HG02852 (cell line): ENCODE results near the gene RNU6-8.

ENCODE experiments used
- ATAC-seq: cut with Tn5 transposase; IDR thresholded peaks from one replicate; pipeline ENCODE4 v1.9.1; 2021; ENCODE audit warnings: mild to moderate bottlenecking, moderate library complexity; ENCODE audit not compliant: unreplicated experiment

Gene RNU6-8

GRCh38 chr14:32205554-32205953 lies 2.5 kb upstream of the RNU6-8 start:
- no peak for ATAC-seq

GRCh38 chr14:32203928-32204357 lies 874 bp upstream of the RNU6-8 start:
- no peak for ATAC-seq

- ATAC-seq: no peak
Measured at GRCh38 chr14:32202491-32202997, 525 bp downstream of the RNU6-8 start.

- no peak for ATAC-seq
Measured at GRCh38 chr14:32201816-32202490, 1.1 kb downstream of the RNU6-8 start, which contains the start of gene RNU6-7. RNU6-7 (plus strand) TSS chr14:32202045.

GRCh38 chr14:32201193-32201815 lies 1.8 kb downstream of the RNU6-8 start:
- ATAC-seq: peak; percentile 53

GRCh38 chr14:32200368-32201192 lies 2.5 kb downstream of the RNU6-8 start:
- peak; percentile 1 for ATAC-seq

GRCh38 chr14:32197919-32198318 lies 5.2 kb downstream of the RNU6-8 start:
- peak; percentile 34 for ATAC-seq

- ATAC-seq: no peak
Measured at GRCh38 chr14:32195636-32196035, 7.4 kb downstream of the RNU6-8 start.

GRCh38 chr14:32193532-32193931 lies 9.5 kb downstream of the RNU6-8 start:
- no peak for ATAC-seq

GRCh38 chr14:32192712-32193373 lies 10.2 kb downstream of the RNU6-8 start:
- no peak for ATAC-seq

- ATAC-seq: no peak
Measured at GRCh38 chr14:32190673-32191072, 12.4 kb downstream of the RNU6-8 start.

- no peak for ATAC-seq
Measured at GRCh38 chr14:32189811-32190210, 13.3 kb downstream of the RNU6-8 start.

GRCh38 chr14:32186248-32186647 lies 16.8 kb downstream of the RNU6-8 start:
- no peak for ATAC-seq

GRCh38 chr14:32185097-32185496 lies 18.0 kb downstream of the RNU6-8 start:
- ATAC-seq: no peak

GRCh38 chr14:32183151-32184058 lies 19.7 kb downstream of the RNU6-8 start:
- ATAC-seq: no peak

- no peak for ATAC-seq
Measured at GRCh38 chr14:32171469-32171868, 31.6 kb downstream of the RNU6-8 start.

GRCh38 chr14:32169191-32169590 lies 33.9 kb downstream of the RNU6-8 start:
- no peak for ATAC-seq

GRCh38 chr14:32167907-32168306 lies 35.2 kb downstream of the RNU6-8 start:
- no peak for ATAC-seq

- no peak for ATAC-seq
Measured at GRCh38 chr14:32166924-32167323, 36.1 kb downstream of the RNU6-8 start.

GRCh38 chr14:32166029-32166428 lies 37.0 kb downstream of the RNU6-8 start:
- ATAC-seq: no peak
